A673 (cell line): ENCODE measurements around the gene MAD2L2. TPM values are rescaled to one million over a fixed set of nuclear protein-coding genes. Genes with fewer than 3 reads are reported as not detected.

Source experiments
- BruUV-seq: library from RNA; stranded (reverse); fragments of 400-500 nt; replicated peaks from 2 replicates; lab custom pipeline; 2021; lab: Mats Ljungman, UMichigan
- CTCF ChIA-PET: fragments of 300-600 bp; sonication (Branson Sonifier 250); formaldehyde crosslinking; loops from one replicate; lab custom pipeline; 2022; ENCODE audit warnings: antibody characterized with exemption; lab: Charles Lee
- POLR2A ChIA-PET: fragments of 300-600 bp; sonication (Branson Sonifier 250); formaldehyde crosslinking; loops from one replicate; lab custom pipeline; 2022; ENCODE audit warnings: antibody characterized with exemption; ENCODE audit not compliant: low non-redundant PET; lab: Charles Lee
- DNase-seq: peaks from one replicate; pipeline ENCODE4 v3.0.0-alpha.2; 2015; ENCODE audit warnings: low spot score
- H3K27ac ChIP-seq: fragments of 200-600 bp; sonication (generic); 2 replicates; pipeline ENCODE4 v1.5.1; 2016; ENCODE audit warnings: mixed run types, low read depth, mild to moderate bottlenecking, mixed read lengths, antibody characterized with exemption, low read length; ENCODE audit not compliant: poor library complexity, severe bottlenecking
- H3K27me3 ChIP-seq: fragments of 200-600 bp; sonication (generic); replicated peaks from 2 replicates; pipeline ENCODE4 v1.6.1; 2017; ENCODE audit warnings: mixed run types, low read depth, mild to moderate bottlenecking, mixed read lengths, antibody characterized with exemption, low read length; ENCODE audit not compliant: insufficient read depth, poor library complexity
- H3K36me3 ChIP-seq: fragments of 200-600 bp; sonication (generic); 2 replicates; pipeline ENCODE4 v1.6.1; 2016; ENCODE audit warnings: mixed run types, mild to moderate bottlenecking, mixed read lengths, antibody characterized with exemption, low read length; ENCODE audit not compliant: insufficient read depth, poor library complexity, severe bottlenecking
- H3K4me1 ChIP-seq: fragments of 200-600 bp; sonication (generic); 2 replicates; pipeline ENCODE4 v1.6.1; 2017; ENCODE audit warnings: mixed run types, mild to moderate bottlenecking, mixed read lengths, antibody characterized with exemption, low read length; ENCODE audit not compliant: insufficient read depth, poor library complexity, severe bottlenecking
- H3K4me3 ChIP-seq: fragments of 200-600 bp; sonication (generic); 2 replicates; pipeline ENCODE4 v1.5.1; 2016; ENCODE audit warnings: low read depth, mixed run types, mild to moderate bottlenecking, mixed read lengths, low read length; ENCODE audit not compliant: poor library complexity, severe bottlenecking
- H3K9me3 ChIP-seq: fragments of 200-600 bp; sonication (generic); 2 replicates; pipeline ENCODE4 v1.6.1; 2016; ENCODE audit warnings: mixed run types, low read depth, mild to moderate bottlenecking, mixed read lengths, antibody characterized with exemption, low read length; ENCODE audit not compliant: poor library complexity, severe bottlenecking
- CTCF ChIP-seq: fragments of 300-800, 200-600 bp; sonication (generic); conservative IDR thresholded peaks from 2 replicates; pipeline ENCODE4 v1.5.1; 2017; ENCODE audit warnings: low read depth, mild to moderate bottlenecking, antibody characterized with exemption, low read length, moderate library complexity, mixed read lengths
- EZH2 ChIP-seq: fragments of 200-600 bp; sonication (generic); IDR thresholded peaks from 2 replicates; pipeline ENCODE4 v1.6.1; 2017; ENCODE audit warnings: borderline replicate concordance, low read depth, mild to moderate bottlenecking, mixed read lengths, antibody characterized with exemption, low read length; ENCODE audit not compliant: poor library complexity, severe bottlenecking
- intact Hi-C: fragments of 100-400 bp; cut with micrococcal nuclease; formaldehyde crosslinking; loops from one replicate; pipeline ENCODE4 v1.10.0; 2022; ENCODE audit not compliant: unreplicated experiment
- total RNA-seq: library from RNA; stranded (reverse); gene quantifications from 2 replicates; pipeline ENCODE4 v1.2.3, GENCODE V29; 2021

MAD2L2 gene
- total RNA-seq, 1 experiment from 2014 or later: 134 TPM

GRCh38 chr1:11638121-11638520 lies 42.8 kb downstream of the MAD2L2 start:
- CTCF ChIA-PET: interaction anchor here (1.3 kb wide), 1 partner anchor 601 kb away, joined by 4 read pairs; no protein-coding TSS in a partner anchor
- no peak for DNase-seq
- TF ChIP-seq CTCF: no peak
- no TSS peak for BruUV-seq
- POLR2A ChIA-PET: no interaction called here
- no peak overlapping the region for H3K27ac ChIP-seq
- H3K9me3 ChIP-seq: no peaks in the 10 kb centered on the region
- intact Hi-C loops: no loop called here
- H3K36me3 ChIP-seq: no peaks in the 10 kb centered on the region
- no peaks in the 10 kb centered on the region for H3K4me1 ChIP-seq
- H3K27me3 ChIP-seq: peaks cover 42% of the 10 kb centered on the region
- H3K4me3 ChIP-seq: no peak overlapping the region

GRCh38 chr1:11634365-11635192 lies 46.4 kb downstream of the MAD2L2 start:
- BruUV-seq: no TSS peak
- H3K9me3 ChIP-seq: no peaks in the 10 kb centered on the region
- no peaks in the 10 kb centered on the region for H3K4me1 ChIP-seq
- peaks cover 37% of the 10 kb centered on the region for H3K27me3 ChIP-seq
- H3K27ac ChIP-seq: no peak overlapping the region
- POLR2A ChIA-PET: no interaction called here
- DNase-seq: no peak
- CTCF ChIA-PET: no interaction called here
- no peak for TF ChIP-seq EZH2
- no peak for TF ChIP-seq CTCF
- intact Hi-C loops: no loop called here
- no peak overlapping the region for H3K4me3 ChIP-seq
- no peaks in the 10 kb centered on the region for H3K36me3 ChIP-seq

DNA sequence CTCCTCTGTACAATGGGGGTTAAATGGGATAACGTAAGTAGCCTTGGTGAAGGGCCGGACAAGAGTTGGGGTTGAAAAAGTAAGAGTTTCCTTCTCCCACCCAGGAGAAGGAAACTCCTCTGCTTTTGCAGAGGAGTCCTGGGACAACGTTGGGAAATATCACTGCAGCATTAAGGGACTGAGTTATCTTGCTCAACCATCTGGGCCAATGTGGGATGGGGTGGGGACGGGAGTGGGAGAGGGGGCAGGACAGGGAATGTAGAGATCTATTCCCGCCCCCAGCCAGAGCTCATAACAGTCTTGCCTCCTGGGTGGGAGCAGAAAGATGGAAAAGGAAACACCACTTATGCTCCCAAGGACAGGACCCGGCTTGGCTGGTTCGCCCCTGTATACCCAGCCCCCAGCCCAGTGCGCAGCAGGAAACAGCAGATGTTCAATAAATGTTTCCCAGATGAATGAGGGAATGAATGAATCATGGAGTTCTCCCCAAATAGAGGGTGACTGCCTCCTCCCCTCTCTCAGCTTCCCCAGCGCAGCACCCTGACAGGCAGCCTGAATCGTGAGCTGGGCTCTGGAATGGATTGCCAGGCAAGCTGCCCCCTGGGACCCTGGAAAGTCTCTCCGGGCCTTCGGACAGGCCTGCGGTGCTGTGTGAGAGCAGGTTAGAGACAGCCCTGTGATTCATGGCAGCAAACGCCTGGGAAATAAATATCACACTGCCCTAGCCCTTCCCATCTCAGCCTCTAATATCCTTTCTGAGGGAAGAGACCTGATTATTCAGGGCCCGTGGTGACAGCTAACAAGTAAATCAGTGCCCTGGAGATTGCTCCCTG lies 51.5 kb downstream of the MAD2L2 start:
- CTCF ChIA-PET: no interaction called here
- no peak overlapping the region for H3K27ac ChIP-seq
- BruUV-seq: no TSS peak
- POLR2A ChIA-PET: no interaction called here
- H3K4me3 ChIP-seq: no peak overlapping the region
- peaks cover 11% of the 10 kb centered on the region for H3K27me3 ChIP-seq
- no peak for DNase-seq
- H3K36me3 ChIP-seq: no peaks in the 10 kb centered on the region
- no peaks in the 10 kb centered on the region for H3K9me3 ChIP-seq
- intact Hi-C loops: no loop called here
- no peaks in the 10 kb centered on the region for H3K4me1 ChIP-seq
- TF ChIP-seq EZH2 (no peak), CTCF (no peak)
